Mucosa of gallbladder (tissue), 1 donor: ENCODE results near the gene GIMAP4. TPM values are rescaled to one million over a fixed set of nuclear protein-coding genes. Genes with fewer than 3 reads are reported as not detected.
"Not testable (repeated sequence)": the region's sequence is repeated elsewhere in the genome, so short reads cannot be mapped to it uniquely, and the experiment has no call there.

ENCODE experiments used
- DNase-seq: peaks from one replicate; pipeline ENCODE4 v3.0.0-alpha.2; 2020; ENCODE audit warnings: low spot score
- total RNA-seq: library from RNA; stranded (reverse); gene quantifications from one replicate; pipeline ENCODE4 v1.2.1, GENCODE V29; 2021
- donor health status: DM: no; HTN: no; CAD: no.

Gene GIMAP4
- total RNA-seq, 1 donor from 2014 or later: 39.9 TPM

- DNase-seq: no peak
These were observed 13.6 kb downstream of the GIMAP4 start for GRCh38 chr7:150580638-150581394.

GRCh38 chr7:150585199-150585598 is 18.0 kb downstream of the GIMAP4 start:
- DNase-seq: no peak

GRCh38 chr7:150586068-150586784 is 19.0 kb downstream of the GIMAP4 start:
- DNase-seq: peak; percentile 20

- DNase-seq: peak; percentile 36
These were observed 19.6 kb downstream of the GIMAP4 start for GRCh38 chr7:150586785-150587152.

DNA sequence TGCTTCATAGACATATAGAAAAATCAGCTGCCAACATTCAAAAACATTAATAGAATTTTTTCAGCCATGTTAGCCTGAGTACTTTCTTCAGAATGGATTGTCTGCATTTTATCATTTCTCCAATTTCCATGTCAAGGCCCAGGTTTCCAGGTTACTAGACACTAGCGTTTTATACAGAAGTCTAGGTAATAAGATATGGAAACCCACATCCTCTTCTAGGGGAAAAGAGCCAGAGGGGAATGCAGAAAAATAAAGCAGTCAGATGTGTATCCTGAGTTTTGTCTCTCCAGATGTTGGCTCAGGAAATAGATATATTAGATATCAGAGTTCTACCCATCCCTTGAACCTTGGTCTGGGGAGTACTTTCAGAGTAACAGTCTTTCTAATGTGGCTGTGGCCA is 20.4 kb downstream of the GIMAP4 start:
- no peak for DNase-seq

GRCh38 chr7:150594805-150595204 is 27.6 kb downstream of the GIMAP4 start:
- no peak for DNase-seq

GRCh38 chr7:150595361-150595760 is 28.2 kb downstream of the GIMAP4 start:
- no peak for DNase-seq

GRCh38 chr7:150603600-150603999 is 36.4 kb downstream of the GIMAP4 start:
- DNase-seq: not testable (repeated sequence)

- DNase-seq: no peak
These were observed 43.0 kb downstream of the GIMAP4 start for GRCh38 chr7:150610233-150610632.

DNA sequence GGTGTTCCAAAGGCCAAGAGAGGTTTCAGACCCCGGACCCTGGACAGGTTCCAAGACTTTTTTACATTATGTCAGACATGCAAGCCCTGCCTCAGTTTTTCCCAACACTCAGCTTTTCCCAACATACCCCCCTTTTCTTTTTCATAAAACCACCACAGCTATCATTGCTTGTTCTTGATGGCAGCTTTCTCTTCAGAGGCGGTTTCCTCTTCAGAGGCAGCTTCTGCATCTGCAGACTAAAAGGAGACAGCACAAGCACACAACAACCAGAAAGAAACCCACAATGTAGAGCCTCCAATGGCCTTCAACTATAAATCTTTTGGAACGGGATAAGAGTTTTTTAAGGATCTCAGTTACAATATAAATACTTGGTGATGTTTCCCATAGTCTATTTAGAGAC is 45.7 kb downstream of the GIMAP4 start:
- no peak for DNase-seq

DNA sequence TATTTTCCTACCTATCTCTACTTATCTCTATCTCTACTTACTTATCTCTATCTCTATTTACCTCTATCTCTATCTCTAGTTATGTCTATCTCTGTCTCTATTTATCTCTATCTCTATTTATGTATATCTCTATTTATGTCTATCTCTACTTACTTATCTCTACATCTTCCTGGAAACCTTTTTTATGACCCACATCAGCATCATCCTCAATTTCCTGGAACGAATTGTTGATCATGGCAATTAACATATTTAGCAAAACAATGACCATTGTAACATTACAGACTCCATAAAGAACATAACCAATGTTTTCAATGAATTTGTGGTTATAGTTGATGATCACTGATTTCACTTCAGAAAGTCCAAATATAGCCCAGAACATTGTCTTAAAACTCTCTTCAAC is 46.7 kb downstream of the GIMAP4 start:
- no peak for DNase-seq

- DNase-seq: not testable (repeated sequence)
These were observed 47.2 kb downstream of the GIMAP4 start for GRCh38 chr7:150614426-150614825.

GRCh38 chr7:150615221-150615755 is 48.1 kb downstream of the GIMAP4 start:
- DNase-seq: not testable (repeated sequence)

DNA sequence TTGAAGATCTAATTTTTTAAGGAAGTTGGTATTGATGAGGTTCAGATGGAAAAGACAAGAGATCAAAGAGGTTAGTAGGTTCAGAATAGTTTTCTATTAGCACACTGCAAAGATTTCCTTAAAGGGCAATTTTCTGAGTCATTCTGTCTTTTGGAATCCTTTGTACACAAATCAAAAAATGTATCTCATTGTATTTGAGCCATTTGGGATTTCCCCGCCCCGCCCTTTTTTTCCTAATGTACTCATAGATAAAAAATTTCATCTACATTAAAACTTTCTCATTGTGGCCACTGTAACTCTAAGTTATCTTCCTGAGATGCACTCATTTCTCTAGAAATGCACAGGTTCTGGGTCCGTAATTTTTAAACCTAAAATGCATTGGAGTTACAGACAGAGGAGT is 52.9 kb downstream of the GIMAP4 start:
- no peak for DNase-seq

DNA sequence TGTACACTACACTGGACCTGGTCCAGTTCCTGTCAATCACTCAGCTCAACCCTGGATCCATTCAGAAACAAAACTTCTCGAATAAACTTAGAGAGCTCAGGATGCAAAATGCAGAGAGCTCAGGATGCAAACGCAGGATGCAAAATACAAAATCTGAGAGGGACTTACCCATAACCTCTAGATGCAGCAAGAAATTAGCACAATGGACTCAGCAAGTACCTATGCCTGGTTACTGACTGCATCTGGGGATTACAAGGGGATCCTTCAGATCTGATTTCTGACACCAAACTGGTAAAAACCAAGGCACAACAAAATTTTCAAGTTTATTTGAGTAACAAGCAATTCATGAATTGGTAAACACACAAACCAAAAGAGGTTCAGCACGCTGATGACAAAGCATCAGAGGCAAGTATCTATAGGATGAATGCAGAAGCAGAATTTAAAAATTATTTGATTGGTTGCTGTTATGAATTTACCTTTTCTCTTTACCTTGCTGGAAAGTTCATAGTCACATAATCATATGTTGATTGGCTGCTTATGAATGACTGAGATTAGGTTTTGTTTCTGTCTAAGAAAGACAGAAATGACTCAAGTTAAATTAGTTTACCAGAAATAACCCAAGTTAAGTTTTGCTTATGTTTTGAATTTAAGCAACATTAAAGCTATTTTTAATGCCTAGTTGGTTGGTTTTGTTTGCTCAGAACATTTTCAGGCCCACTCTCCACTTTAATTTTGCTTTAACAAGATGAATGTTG is 53.6 kb downstream of the GIMAP4 start:
- DNase-seq: no peak

DNA sequence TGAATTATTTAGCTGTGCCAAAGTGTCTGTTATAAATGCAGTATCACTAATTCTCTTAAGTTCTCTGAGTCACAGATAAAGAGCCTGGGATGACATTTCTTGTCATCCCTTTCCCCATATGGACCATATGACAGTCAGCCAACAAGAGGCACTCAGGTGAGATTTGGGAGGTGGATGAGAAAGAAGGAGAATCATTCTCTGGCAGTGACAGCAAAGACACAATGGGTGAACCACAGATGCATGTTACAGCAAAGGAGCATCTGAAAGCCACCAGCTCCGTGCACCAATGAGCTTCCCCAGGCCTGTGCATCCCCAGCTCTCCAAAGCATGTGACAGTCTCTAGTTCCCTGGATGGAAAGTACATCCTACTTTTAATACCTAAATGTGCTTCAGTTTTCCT is 54.2 kb downstream of the GIMAP4 start:
- no peak for DNase-seq

Other genes starting within 250 kb of the GIMAP4 start
- 11.7 TPM for gene LRRC61, start 244.0 kb upstream of the GIMAP4 start, total RNA-seq
- gene ACTR3C, start 243.8 kb upstream of the GIMAP4 start, total RNA-seq: 22.4 TPM
- gene RARRES2, start 225.8 kb upstream of the GIMAP4 start, total RNA-seq: 143 TPM
- gene REPIN1, start 198.6 kb upstream of the GIMAP4 start, total RNA-seq: 145 TPM
- gene ZNF775, start 188.1 kb upstream of the GIMAP4 start, total RNA-seq: 9.4 TPM
- gene GIMAP8, start 116.8 kb upstream of the GIMAP4 start, total RNA-seq: 11.4 TPM
- gene GIMAP7, start 52.5 kb upstream of the GIMAP4 start, total RNA-seq: 16.9 TPM
- 20.5 TPM for gene GIMAP6, start 65.0 kb downstream of the GIMAP4 start, total RNA-seq
- 19.1 TPM for gene GIMAP2, start 118.3 kb downstream of the GIMAP4 start, total RNA-seq
- gene GIMAP1, start 149.2 kb downstream of the GIMAP4 start, total RNA-seq: 5.1 TPM
- gene GIMAP5, start 170.0 kb downstream of the GIMAP4 start, total RNA-seq: 9.8 TPM
- gene TMEM176B, start 233.0 kb downstream of the GIMAP4 start, total RNA-seq: 304 TPM
- gene TMEM176A, start 233.4 kb downstream of the GIMAP4 start, total RNA-seq: 246 TPM